KOPT-K1 (cell line): ENCODE measurements around the gene NGRN.
A peak's percentile ranks its signal among the peaks of the same experiment; 100 is the strongest.

ENCODE experiments used
- H3K27ac ChIP-seq: fragments of 200-600 bp; sonication (generic); 2 replicates; pipeline ENCODE4 v1.5.1; 2016; ENCODE audit warnings: antibody characterized with exemption, mild to moderate bottlenecking, low read depth, low read length; ENCODE audit not compliant: poor library complexity, severe bottlenecking
- H3K36me3 ChIP-seq: fragments of 200-600 bp; sonication (generic); 2 replicates; pipeline ENCODE4 v1.5.1; 2017; ENCODE audit warnings: antibody characterized with exemption, mild to moderate bottlenecking, low read length, moderate library complexity; ENCODE audit not compliant: insufficient read depth
- H3K9me3 ChIP-seq: fragments of 200-600 bp; sonication (generic); 2 replicates; pipeline ENCODE4 v1.5.1; 2017; ENCODE audit warnings: antibody characterized with exemption, low read length, mild to moderate bottlenecking; ENCODE audit not compliant: insufficient read depth, poor library complexity, severe bottlenecking

NGRN gene

GRCh38 chr15:90231028-90232017 lies 34.1 kb upstream of the NGRN start:
- H3K27ac ChIP-seq = peak overlapping the region; percentile 73
- H3K36me3 ChIP-seq = peaks cover 40% of the 10 kb centered on the region
- H3K9me3 ChIP-seq = no peaks in the 10 kb centered on the region

- peaks cover 36% of the 10 kb centered on the region for H3K36me3 ChIP-seq
- no peaks in the 10 kb centered on the region for H3K9me3 ChIP-seq
- H3K27ac ChIP-seq = peak overlapping the region; percentile 73
Observed at GRCh38 chr15:90232196-90232595, 33.3 kb upstream of the NGRN start.

DNA sequence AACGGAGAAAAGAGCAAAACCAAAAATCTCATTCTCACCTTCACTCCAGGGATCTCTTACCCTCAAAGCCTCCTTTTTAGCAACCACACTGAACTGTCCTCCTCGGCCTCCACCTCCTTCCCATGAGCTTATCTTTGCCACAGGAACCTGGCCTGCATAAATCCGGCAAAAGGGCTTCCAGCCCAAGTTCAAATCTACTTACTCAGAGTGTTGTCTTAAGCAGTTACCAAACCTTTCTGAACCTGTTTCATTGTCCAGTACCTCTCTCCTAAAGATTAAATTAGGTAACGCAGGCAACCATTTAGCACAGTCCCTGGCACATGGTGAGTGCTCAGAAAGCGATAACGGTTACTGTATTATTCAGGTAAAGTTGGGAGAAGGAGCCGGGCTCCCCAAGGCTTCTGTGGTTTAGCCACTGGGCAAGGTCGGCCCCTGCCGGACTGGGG lies 32.5 kb upstream of the NGRN start:
- Histone ChIP-seq H3K9me3 (no peaks in the 10 kb centered on the region), H3K27ac (peak overlapping the region; percentile 66), H3K36me3 (peaks cover 29% of the 10 kb centered on the region)

DNA sequence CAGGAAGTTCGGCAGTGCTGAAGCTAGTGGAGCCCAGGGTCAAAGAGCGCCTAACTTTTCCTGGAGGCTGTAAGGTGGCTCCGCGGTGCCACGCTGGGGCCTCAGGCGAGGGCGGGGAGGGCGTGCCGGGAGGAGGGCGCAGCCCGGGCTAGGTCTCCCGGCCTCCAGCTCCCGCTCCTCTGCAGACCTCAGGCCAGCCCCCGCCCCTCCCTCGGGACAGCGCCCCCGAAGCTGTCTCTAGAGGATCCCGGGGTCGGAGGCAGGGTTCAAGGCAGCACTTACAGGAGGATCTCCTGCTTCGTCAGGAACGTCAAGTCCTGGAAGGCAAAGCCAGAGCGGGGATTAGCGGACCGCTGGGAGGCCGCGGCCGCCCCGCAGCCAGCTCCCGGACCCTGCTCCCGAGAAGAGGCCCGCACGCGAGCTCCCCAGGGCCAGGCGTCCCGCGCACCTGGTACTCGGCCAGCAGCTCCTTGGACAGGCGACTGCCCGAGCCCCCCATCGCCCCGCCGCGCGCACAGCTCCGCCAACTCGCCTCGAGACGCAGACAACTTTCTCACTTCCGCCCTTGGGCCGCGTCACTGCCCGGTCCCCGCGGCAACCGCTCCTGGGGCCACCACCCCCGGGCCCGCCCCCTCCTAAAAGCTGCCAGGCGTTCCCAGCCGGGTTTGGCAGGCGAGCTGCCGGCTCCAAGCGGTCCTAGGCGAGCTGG lies 31.9 kb upstream of the NGRN start, which contains the start of gene CIB1:
TSS of gene CIB1 (minus strand) at position 555 of the 709 bp plus-strand sequence. CDS start at position 499, 56 bp downstream.
- Histone ChIP-seq H3K27ac (peak within 1 kb of the TSS; percentile 66), H3K36me3 (peaks cover 25% of the 10 kb centered on the region), H3K9me3 (no peaks in the 10 kb centered on the region)

GRCh38 chr15:90234096-90234988 lies 31.1 kb upstream of the NGRN start, which contains the start of gene GDPGP1:
Gene GDPGP1, plus strand, starts transcription at chr15:90234209. Its CDS starts 6,700 bp downstream, at chr15:90240909.
- Histone ChIP-seq H3K9me3 (no peaks in the 10 kb centered on the region), H3K27ac (peak within 1 kb of the TSS; percentile 66), H3K36me3 (peaks cover 20% of the 10 kb centered on the region)

DNA sequence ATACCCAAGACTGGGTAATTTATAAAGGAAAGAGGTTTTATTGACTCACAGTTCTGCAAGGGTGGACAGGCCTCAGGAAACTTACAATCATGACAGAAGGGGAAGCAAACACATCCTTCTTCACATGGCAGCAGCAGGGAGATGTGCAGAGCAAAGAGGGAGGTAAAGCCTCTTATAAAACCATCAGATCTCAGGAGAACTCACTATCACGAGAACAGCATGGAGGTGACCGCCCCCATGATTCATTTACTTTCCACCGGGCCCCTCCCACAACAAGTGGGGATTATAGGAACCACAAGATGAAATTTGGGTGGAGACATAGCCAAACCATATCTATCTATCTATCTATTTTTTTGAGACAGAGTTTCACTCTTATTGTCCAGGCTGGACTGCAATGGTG lies 26.1 kb upstream of the NGRN start:
- peaks cover 5% of the 10 kb centered on the region for H3K36me3 ChIP-seq
- H3K9me3 ChIP-seq = no peaks in the 10 kb centered on the region

DNA sequence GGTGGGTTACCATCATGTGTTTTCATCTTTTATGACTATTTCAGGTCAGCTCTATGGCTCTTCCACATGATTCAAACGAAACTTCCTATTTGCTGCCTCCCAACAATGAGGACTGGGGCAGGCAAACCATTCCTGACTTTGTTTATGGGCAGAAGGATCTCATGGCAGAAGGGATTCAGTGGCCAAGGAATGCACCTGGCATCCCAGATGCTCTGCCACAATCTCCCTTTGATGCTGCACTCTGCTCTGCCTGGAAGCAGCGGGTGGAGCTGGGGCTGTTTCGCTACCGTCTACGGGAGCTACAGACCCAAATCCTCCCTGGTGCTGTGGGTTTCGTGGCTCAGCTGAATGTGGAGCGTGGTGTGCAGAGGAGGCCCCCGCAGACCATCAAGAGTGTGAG lies 24.6 kb upstream of the NGRN start:
- H3K27ac ChIP-seq = no peak overlapping the region
- H3K36me3 ChIP-seq = peaks cover 5% of the 10 kb centered on the region
- no peaks in the 10 kb centered on the region for H3K9me3 ChIP-seq

More for the DNA sequence above, 26.1 kb upstream of the NGRN start:
- H3K27ac ChIP-seq = no peak overlapping the region

- no peak overlapping the region for H3K27ac ChIP-seq
- H3K9me3 ChIP-seq = no peaks in the 10 kb centered on the region
- H3K36me3 ChIP-seq = peaks cover 5% of the 10 kb centered on the region
Observed at GRCh38 chr15:90241343-90242192, 23.9 kb upstream of the NGRN start.

DNA sequence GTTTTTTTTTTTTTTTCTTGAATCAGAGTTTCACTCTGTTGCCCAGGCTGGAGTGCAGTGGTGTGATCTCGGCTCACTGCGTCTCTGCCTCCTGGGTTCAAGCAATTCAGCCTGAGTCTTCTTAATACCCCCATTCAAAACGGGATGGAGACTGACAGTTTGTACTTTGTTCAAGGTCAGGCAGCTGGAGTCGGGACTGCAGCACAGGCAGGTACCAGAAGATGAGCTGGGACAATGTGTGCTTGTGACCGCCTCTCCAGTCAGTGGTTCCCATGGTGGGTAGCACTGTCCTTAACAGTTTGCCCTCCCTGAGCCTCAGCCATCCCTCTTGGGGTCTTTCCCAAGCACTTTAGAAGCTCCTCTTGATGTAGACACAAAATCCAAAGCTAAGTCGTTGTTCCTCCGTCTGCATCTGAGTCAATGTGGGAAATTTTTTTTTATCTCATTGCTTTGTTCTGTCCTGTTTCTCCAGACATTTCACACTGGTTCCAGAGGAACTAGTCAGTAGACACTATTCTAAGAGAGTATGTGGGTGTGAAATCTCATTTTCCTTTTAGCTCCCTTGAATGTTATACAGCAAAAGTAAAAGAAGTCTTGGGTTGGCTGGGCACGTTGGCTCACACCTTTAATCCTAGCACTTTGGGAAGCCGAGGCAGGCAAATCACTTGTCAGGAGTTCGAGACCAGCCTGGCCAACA lies 21.4 kb upstream of the NGRN start:
- H3K27ac ChIP-seq = no peak overlapping the region
- no peaks in the 10 kb centered on the region for H3K36me3 ChIP-seq
- no peaks in the 10 kb centered on the region for H3K9me3 ChIP-seq

- H3K9me3 ChIP-seq = no peaks in the 10 kb centered on the region
- H3K36me3 ChIP-seq = no peaks in the 10 kb centered on the region
- H3K27ac ChIP-seq = no peak overlapping the region
Observed at GRCh38 chr15:90248789-90249202, 16.7 kb upstream of the NGRN start.

- H3K9me3 ChIP-seq = no peaks in the 10 kb centered on the region
- no peaks in the 10 kb centered on the region for H3K36me3 ChIP-seq
- H3K27ac ChIP-seq = no peak within 1 kb of the TSS
Observed at GRCh38 chr15:90249203-90249863, 16.1 kb upstream of the NGRN start, which contains the start of gene TTLL13. Gene TTLL13, plus strand, starts transcription at chr15:90249556. Its CDS starts 1,075 bp downstream, at chr15:90250631.

DNA sequence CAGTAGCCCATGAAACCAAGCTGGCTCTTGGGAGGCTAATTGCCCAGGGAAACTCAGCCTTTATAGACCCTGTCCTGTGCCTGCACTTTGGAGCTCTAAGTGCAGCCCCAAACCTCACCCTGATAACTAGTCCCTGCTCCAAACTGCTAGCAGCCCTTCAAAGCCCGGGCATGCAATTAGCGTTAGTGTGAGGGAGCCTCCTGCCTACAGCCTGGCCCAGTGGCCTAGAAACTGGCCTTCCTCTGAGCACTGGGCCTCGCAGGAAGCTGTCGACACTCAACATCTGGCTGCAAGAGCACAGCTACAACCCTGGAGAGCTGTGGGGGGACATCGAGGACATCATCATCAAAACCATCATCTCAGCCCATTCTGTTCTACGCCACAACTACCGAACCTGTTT lies 7.7 kb upstream of the NGRN start:
- Histone ChIP-seq H3K9me3 (no peaks in the 10 kb centered on the region), H3K27ac (no peak overlapping the region), H3K36me3 (no peaks in the 10 kb centered on the region)

- H3K36me3 ChIP-seq = no peaks in the 10 kb centered on the region
- H3K27ac ChIP-seq = no peak overlapping the region
- H3K9me3 ChIP-seq = no peaks in the 10 kb centered on the region
Observed at GRCh38 chr15:90259524-90259923, 5.9 kb upstream of the NGRN start.
